Activated CD8-positive, alpha-beta memory T cell treated with anti-CD3 and anti-CD28 coated beads for 48 hours (primary cell): ENCODE measurements around the gene CLTB.

Experiments
- DNase-seq, 3 experiments: peaks; one replicate each; pipeline ENCODE4 v3.0.0-alpha.2; 2020; ENCODE audit warnings: low read depth in 2 of 3, low spot score in 2 of 3

CLTB gene

DNA sequence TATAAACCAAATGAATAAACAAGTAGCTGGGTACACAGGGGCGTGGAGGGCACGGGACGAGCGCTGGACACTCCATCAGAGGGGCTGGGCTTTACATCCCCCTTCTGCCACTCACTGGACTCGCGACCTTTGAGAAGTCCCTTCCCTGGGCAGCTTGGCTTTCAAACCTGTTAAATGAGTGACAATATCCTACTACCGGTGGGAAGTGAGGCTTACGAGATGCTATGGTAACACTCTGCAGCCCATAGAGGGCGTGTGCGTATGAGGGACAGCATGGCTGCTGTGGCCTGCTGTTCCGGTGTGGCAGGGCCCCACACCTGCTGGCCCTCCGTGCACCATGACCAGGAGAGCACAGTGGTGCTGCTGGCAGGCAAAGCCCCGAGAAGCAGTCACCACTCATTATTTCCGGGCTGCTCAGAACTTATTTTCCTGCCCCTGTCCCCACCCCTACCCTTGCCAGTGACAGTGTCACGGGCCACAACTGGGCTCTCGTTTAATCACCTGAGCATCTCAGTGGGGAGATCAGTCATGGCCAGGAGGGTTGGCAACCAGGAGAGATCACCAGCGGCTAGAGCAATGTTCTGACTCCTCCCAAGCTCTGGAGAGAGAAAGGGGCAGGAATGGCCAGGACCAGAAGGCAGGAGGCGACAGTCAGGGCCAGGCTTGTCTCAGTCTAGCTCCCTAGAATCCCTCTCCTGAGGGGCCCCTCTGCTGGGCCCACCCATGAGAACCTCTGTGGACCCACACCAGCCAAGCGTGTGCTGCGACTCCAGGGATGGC lies 10.5 kb downstream of the CLTB start:
- no peak for DNase-seq

DNA sequence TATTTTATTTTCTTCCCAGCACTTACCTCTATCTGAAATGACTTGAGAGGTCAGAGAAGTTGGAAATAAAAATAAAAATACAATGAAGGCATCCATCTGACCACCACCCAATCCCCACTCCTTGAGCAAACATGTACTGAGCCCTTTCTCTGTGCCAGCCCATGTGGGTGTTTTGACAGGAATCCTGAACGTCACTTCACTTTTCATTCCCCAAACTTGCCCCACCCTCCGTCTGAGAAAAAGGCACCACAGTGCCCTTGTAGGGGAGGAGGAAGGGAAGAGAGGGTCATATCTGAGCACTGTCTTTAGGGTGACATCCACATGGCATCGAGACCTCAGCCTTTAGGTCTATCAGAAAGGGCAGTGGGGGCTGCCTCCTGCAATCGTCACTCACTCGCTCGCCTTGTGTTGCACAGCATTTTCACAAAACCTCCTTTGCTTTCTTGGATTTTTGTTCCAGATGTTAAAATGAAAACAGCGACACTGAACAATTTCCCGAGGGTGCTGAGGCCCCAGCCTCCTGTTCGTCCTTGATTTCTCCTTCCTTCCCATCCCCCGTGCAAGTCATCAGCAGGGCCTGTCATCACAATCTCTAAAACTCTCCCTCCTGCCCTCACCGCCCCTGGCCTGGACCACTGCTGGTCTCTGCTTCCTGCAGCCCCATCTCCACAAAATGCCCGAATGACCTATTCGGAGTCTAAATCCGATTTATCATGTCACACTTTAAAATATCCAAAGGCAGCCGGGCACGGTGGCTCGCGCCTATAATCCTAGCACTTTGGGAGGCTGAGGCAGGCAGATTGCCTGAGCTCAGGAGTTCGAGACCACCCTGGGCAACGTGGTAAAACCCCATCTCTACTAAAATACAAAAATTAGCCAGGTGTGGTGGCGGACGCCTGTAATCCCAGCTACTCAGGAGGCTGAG lies 14.8 kb downstream of the CLTB start:
- DNase-seq, result no peak

DNA sequence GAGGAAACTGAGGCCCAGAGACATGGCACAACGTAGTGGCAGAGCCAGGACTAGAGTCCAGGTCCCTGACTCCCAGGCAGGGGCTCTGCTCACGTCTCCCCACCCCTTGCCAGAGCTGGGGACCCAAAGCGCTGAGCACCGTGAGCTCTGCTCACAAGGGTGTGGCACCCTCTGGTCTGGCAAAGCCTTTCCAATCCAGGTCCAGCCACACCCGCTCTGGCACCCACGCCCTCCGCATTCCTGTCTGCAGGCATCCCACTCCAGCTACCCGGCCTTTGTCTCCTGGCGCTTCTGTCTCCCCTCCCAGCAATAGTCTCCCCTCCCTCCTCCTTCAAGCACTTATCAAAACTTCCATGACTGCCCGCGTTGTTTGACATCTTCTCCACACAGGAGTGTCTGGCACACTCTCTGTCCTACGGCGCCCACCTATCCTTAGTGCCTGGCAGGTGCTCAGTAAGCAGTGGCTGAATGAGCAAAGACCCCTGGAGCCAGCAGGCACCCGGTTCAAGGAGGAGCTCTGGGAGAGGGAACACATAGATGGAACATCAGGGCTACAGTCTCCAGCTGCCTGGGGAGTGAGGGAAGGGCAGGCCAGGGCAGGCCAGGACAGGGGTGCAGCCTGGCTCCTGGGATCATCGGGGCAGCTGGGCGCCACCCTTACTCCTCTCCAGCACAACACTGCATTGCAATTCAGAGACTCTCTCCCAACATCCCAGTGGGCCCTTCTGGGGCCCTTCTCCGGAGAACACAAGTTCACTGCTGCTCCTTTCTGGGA lies 15.8 kb downstream of the CLTB start:
- DNase-seq, result no peak

DNA sequence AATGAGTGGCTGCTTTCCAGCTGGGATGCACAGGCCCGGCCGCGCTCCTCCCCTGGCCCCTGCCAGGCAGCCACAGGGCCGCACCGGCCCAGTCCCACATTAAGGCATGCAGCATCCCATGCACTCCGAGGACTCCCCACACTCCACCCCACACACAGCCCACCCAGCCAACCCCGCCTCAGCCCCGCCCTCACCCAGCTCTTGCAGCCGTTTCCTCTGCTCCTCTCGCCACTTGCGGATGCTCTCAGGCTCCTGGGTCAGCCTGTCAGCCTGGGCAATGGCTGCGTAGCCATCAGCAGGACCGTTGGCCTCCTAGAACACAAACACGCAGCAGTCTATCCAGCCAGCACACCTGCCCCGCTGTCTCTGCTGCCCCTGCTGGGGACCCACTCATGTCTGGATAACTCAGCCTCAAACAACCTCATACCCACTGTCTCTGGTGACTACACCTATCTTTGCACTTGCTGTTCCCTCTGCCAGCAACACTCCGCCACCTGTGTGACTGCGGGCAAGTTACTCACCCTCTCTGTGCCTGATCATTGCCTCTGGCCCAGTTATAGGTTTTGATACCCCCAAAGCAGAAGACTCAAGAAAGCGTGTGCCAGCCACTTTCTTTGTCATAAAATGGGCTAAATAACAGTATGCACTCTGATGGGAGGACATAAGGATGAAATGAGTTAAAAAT lies 18.5 kb downstream of the CLTB start:
- DNase-seq, result no peak

DNA sequence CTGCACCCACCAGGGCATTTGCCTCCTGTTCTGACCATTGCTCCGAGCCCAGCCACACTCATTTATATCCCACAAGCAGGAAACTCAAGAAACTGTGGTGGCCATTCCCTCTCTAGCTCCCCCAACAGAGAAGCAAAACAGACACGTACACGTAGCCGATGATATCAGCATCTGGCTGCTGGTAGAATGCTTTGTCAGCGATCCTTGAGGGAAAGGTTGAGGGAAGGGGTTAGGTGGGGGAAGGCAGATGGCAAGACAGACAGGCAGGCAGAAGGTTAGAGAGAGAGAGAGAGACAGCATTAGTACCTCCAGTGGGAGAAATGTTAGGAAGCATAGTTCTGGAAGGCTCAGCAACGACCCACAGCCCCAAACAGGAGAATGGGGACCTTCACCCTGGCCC lies 20.0 kb downstream of the CLTB start:
- no peak for DNase-seq

DNA sequence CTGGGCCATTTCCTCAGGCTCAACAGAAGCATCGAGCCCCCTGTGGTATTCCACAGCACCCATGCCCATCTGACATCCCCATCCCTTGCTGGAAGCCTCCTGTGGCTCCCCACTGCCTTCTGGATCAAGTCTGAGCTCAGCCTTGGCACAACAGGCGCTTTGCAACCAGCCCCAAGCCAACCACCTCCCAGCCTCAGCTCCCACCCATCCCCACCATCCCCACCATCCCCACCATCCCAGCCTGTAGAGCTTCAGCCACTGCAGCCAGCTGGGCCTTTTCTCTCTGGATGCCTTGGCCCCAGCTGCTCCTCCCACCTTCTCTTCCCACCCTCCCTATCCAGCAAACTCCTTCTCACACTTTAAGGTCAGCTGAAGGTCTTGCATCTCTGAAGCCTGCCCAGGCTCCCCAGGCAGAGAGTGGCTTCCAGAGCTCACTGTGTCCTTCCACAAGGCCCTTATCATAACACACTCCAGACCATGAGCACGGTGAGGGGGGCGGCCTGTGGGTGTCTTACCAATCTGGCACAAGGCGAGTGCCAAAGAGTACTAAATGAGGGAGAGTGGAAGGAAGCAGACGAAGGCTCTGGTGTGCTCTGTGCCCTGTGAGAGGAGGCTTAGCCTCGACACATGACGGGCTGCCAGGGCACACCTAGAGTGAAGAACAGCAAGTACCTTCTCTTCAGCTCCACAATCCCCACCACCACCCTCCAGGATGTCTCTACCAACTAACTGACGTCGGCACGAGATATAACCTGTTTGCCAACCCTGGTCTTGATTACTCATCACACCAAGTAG lies 21.3 kb downstream of the CLTB start:
- DNase-seq, result no peak

DNA sequence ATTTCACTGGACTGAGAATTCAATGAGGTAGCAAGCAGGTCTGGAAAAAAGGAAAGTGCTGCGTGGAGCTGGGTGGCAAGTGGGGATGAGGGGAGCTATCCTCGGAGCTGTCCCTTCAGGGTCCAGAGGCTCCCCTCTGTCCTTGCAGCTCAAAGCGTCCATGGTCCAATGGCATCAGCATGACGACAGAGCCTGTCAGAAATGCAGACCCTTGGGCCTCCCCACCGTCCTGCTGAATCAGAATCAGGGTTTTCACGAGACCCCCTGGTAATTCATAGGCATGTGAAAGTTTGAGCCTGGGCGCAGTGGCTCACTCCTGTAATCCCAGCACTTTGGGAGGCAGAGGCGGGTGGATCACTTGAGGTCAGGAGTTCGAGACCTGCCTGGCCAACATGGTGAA lies 22.2 kb downstream of the CLTB start:
- DNase-seq, result no peak

DNA sequence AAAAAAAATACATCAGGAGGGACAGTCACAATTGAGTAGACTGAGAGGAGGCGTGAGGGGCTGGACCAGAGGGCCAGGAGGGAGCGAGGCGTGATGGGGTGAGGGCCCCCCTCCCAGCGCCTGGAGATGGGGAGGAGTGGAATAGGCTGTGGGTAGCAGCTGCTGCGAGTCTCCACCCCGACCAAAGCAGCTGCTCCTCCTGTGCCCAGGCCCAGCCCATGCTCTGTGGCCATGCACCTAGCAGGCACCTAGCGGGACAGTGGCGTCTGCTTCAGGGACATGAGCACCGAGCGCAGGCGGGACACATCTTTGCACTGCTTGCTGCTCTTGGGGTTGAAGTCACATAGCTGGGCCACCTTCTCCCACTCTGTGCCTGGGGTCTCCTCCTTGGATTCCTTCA lies 23.8 kb downstream of the CLTB start:
- DNase-seq, result no peak

DNA sequence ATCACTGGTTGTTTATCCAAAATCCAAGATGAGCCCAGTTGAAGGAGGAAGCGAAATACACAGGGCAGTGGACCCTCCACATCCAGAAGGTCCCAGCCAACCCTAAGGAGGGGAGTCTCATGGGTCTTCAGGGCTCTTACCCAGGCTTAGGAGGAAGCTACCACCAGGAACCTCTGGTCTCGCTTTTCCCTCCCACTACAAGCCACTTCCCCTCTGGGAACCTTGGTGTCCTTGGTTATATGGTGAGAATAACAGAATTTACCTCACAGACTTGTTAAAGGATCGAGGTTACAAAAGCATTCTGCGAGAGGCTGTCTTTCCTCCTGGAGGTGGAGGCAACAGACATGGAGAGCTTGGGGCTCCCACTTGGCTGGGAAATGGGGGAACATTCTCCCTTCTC lies 24.3 kb downstream of the CLTB start:
- DNase-seq, result no peak

DNA sequence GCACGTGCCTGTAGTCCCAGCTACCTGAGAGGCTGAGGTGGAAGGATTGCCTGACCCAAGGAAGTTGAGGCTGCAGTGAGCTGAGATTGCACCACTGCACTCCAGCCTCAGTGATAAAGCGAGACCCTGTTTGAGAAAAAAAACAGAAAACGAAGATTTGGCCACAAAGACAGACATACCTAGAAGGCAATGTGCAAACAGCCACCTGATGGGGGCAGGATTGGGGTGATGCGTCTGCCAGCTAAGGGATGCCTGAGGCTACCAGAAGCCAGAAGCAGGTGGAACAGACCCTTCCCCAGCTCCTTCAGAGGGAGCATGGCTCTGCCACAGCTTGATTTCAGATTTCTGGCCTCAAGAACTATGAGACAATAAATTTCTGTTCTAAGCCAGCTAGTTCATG lies 24.9 kb downstream of the CLTB start:
- DNase-seq, result no peak

DNA sequence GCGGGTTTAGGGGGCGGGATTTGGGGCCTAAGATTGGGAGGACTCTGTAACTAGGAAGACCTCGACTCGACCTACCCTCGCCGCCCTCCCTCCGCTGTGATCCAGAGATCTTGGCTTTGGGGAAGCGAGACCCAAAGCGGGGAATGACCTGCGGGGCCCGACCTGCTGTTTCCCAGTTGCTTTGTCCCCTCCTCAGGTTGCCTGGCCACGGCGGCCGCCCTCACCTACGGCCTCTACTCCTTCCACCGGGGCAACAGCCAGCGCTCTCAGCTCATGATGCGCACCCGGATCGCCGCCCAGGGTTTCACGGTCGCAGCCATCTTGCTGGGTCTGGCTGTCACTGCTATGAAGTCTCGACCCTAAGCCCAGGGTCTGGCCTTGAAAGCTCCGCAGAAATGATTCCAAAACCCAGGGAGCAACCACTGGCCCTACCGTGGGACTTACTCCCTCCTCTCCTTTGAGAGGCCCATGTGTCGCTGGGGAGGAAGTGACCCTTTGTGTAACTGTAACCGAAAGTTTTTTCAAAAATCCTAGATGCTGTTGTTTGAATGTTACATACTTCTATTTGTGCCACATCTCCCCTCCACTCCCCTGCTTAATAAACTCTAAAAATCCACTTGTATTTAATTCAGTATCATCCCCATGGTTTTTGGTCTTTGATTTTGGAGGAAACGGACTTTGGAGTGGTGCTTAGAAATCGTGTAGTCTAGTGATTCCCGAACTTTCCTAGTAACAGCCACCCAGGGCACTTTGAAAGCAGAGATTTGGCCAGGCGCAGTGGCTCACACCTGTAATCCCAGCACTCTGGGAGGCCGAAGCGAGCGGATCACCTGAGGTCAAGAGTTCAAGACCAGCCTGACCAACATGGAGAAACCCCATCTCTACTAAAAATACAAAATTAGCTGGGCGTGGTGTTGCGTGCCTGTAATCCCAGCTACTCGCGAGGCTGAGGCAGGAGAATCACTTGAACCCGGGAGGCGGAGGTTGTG lies 26.9 kb downstream of the CLTB start:
- no peak for DNase-seq

DNA sequence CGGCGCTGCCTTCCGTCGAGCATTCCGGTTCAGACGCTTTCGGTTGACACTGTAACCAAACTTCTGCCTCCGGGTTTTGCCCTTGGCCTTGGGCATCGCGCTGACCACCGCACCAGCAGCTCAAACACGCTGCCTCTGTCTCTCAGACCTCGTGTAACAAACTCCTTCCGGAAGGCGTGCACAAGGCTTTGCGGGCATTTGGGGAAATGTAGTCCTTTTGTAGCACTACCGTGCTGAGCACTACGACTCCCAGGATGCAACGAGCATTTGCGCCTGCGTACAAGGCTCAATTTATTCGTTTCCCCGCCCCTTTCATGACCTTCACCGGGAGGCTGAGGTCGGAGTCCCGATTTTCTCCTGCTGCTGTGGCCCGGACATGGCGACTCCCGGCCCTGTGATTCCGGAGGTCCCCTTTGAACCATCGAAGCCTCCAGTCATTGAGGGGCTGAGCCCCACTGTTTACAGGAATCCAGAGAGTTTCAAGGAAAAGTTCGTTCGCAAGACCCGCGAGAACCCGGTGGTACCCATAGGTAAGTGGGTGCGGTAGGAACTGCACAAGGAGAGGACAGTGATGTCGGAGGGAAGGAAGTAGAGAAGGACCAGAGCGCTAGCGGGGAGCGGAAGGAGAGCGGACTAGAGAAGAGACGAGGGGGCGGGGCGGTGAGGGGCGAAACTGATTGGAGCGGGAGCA lies 27.8 kb downstream of the CLTB start, which contains the start of the genes HIGD2A and NOP16:
HIGD2A (plus strand) TSS at position 308 of the 691 bp plus-strand sequence; CDS start at position 377, 69 bp downstream.
NOP16 (minus strand) TSS at position 155 of the 691 bp plus-strand sequence; CDS start at position 96, 59 bp downstream.
- peak; percentile 90 to 96 (median 96) for DNase-seq

DNA sequence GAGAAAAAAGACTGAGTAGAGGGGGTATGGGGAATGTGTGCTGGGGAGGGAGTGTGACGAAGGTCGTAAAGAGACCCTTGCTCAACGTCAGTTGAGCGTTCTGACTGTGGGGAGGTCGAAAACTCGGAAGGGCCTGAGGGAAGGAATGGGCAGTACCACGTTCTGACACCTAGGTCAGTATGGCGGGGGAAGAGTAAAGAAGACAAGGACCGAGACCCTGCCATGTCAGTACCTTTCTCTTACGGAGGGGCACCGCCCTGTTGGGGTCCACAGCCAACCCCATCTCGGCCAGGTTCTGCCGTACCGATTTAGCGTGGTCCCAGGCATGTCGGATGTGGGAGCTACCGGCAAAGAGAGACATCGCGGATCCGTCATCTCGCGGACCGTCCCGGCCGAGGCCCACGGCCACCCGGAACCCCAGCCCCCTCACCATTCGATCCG lies 28.3 kb downstream of the CLTB start:
- DNase-seq, result no peak

DNA sequence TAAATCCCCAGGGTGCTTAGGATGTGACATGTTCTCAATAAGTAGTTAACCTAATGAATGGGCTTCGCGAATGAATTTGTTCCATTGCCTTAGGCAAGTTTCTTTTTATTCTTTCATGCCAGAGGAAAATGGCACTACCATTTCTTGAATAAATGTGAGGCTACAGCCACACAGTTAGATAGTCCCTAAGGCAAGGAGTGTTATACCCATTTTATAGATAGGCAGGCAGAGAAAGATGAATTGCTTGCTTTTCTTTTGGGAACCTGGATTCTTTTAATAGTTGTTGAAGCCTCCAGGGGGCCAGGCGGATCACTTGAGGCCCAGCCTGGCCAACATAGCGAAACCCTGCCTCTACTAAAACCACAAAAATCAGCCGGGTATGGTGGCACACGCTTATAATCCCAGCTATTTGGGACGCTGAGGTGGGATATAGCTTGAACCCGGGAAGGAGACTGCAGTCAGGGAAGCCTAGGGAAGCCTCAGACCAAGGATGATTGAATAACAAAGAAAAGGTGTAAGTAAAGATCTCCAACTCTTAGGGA lies 28.9 kb downstream of the CLTB start:
- DNase-seq, result no peak

DNA sequence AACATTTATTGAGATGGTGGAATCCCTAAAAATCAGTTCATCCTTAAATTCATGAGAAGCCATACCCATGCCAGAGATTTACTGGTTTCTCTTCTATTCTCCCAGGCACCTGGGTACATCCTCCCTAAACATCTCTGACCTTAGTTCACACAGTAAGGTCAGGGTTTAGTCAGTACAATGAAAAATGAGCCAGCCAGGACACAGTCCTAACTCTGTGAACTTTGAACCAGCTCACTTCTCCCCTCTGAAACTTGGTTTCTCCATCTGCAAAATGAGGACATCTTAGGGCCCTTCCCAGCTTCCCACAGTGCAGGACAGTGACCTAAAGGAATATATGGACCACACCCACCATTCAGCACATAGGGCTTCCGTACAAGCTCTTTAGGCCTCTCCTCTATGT lies 29.8 kb downstream of the CLTB start:
- DNase-seq, result no peak

DNA sequence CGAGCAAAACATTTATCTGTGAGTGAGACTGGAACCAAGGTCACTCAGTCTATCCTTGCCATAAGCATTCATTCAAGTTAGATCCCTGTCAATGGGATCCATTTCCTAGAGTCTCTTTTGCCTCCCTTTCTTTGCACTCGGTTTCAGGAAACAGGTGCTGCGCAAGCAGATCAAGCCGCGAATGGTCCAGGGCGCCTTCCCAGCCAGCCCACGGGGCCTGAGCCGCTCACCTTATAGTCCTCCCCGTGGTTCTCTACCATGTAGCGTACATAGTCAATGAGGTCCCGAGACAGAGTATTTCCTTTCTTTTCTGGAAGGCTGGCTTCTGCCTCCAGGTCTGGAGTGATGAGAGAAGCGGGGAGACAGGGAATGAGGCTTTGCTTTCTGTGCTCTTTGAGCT lies 31.3 kb downstream of the CLTB start:
- no peak for DNase-seq

DNA sequence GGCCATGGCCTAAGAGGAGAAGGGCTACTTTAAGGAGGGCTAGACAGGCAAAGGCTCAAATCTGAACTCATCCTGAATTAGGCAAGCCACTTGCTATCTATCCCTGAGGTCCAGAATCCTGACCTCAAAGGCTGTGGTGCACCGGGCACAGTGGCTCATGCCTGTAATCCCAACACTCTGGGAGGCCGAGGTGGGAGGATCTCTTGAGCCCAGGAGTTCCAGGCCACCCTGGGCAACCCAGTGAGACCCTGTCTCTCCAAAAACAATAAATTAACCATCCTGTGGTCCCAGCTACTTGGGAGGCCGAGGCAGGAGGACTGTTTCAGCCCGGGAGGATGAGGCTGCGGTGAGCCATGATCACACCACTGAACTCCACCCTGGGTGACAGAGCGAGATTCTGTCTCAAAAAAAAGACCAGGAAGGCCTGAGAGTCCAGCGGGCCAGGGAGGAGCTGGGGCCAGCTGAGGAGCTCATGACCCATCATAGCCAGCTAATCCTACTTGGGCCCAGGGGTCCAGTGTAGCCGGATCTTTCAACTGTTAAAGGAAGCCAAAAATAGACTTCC lies 31.9 kb downstream of the CLTB start:
- DNase-seq, result no peak
